NCI-H1694 treated with DMSO at 0.1 percent for 48 hours (cell line): Measurements from ENCODE around the gene LRIT3.
"Not testable (repeated sequence)": the region's sequence is repeated elsewhere in the genome, so short reads cannot be mapped to it uniquely, and the experiment has no call there.

Experiments used
- DNase-seq: peaks from one replicate; lab custom pipeline; 2025; lab: John Stamatoyannopoulos, UW

LRIT3 gene

GRCh38 chr4:109848501-109848900 is 594 bp downstream of the LRIT3 start:
- no peak for DNase-seq

DNA sequence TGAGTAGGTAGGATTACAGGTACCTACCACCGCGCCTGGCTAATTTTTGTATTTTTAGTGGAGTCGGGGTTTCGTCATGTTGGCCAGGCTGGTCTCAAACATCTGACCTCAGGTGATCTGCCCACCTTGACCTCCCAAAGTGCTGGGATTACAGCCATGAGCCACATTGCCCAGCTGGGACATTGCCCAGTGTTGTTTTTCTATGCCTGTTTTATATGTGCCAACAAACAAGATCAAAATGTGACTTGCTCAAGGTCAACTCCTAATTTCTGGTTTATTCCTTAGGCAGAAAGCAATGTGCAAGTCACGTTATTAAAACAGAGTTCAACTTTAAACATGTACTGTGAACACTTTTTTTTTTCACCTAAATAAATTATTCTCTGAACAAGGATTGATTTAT is 2.7 kb downstream of the LRIT3 start:
- no peak for DNase-seq

GRCh38 chr4:109859426-109860300 is 11.8 kb downstream of the LRIT3 start:
- not testable (repeated sequence) for DNase-seq

GRCh38 chr4:109861271-109861670 is 13.4 kb downstream of the LRIT3 start:
- no peak for DNase-seq

- no peak for DNase-seq
These were observed 14.1 kb downstream of the LRIT3 start for GRCh38 chr4:109861916-109862511.

GRCh38 chr4:109864134-109864533 is 16.2 kb downstream of the LRIT3 start:
- no peak for DNase-seq

- no peak for DNase-seq
These were observed 22.2 kb downstream of the LRIT3 start for GRCh38 chr4:109870061-109870460.

GRCh38 chr4:109872065-109872464 is 24.2 kb downstream of the LRIT3 start:
- DNase-seq = no peak

DNA sequence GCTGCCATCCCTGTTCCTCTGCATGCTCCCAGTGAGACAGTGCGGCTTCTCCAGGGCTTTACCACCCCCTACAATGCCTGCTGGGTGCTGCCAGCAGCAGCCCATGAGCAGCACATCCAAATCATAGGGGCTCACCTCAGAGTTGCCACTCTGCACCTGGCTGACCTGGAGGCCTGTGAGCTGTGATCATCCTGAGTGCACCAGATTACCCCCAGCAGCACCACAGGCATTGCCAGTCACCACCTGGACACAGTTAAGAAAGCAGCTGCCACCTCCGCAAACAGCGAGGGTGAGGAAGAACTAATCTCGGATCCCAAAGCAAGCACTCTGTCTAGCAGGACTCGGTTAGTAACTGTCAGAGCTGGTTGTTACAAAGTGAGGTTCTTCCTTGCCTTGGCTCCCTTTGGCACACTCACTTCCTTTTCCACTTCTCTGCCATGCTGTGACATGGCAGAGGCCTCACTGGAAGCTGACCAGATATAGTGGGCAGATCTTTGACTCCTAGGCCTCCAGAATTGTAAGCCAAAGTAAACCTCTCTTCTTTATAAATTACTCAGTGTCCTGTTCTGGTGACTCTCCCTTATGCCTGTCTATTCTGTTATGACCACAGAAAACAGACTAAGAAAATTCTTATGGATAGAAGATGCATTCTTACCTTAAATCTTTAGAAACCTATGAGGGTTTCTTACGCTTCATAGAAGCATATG is 25.2 kb downstream of the LRIT3 start:
- DNase-seq = no peak

DNA sequence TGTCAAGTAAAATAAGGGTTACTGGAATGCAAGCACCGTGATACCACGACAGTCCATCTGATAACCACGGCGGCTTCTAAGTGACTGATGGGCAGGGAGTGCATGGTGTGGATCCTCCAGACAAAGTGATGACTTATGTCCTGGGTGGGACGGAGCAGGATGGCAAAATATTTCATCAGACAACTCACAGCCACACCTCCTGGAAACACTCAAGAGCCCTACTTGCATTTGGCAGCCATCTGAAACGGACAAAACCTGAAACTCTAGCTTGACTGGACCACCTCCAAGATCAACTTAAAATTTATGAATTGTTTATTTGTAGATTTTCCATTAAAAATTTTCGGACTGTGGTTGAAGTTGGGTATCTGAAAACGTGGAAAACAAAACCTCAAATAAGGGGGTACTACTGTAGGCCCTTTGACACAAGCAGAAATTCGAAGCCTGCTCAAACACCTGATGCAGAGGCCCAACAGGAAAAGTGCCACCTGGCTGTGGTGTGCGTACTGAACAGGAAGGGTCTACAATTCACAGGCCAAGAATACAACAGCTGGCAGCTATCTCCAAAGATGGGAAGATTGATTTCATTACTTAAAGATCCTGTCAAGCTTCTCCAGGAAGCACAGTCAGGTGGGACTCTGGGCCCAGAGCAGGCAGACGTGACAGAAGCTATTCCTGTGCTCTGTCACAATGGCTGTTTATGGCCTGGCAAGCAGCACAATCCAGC is 26.0 kb downstream of the LRIT3 start:
- no peak for DNase-seq

DNA sequence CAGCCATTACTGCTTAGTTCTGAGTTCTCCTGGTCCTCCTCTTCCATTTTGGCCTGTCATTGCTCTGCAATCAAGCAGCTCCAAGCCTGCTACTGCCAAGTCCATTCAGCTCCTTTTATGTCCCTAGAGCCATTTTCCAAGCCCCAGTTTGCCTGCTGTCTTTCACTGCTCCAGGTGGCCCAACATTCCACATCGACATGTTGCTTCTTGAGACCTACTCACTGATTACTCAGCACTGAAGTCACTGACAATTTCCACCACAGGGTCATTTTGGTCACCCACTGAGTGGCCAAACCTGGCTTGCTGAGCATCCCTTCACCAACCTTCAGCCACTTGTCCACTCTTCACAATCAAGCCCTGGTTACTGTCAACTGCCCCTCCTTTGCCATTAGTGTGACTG is 27.2 kb downstream of the LRIT3 start:
- DNase-seq = no peak

- DNase-seq = not testable (repeated sequence)
These were observed 27.6 kb downstream of the LRIT3 start for GRCh38 chr4:109875553-109875952.

DNA sequence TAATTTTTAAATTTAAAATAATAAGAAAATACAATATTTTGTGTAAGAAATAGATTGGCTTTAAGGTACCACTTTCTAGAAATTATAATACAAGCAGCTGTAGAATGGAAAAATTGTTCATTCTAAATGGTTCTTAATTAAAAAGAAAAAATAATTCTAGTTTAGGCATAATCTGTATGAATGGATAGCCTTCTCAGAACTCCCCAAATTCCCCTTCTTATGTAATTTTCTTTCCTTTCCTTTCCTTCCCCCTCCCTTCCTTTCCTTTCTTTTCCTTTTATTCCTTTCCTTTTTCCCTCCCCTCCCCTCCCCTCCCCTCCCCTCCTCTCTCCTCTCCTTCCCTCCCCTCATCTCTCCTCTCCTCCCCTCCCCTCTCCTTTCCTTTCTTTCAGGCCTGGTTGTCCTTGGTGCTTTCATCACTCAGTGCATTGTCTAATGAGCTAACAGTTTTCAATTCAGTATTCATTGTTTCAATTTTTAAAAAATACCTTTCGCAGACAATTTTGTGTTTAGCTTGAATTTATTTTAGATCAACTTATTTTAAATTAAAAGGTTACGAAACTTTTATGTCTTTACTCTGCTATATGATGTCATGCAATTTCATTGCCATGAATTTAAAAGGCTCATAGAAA is 28.8 kb downstream of the LRIT3 start:
- no peak for DNase-seq

- no peak for DNase-seq
These were observed 29.5 kb downstream of the LRIT3 start for GRCh38 chr4:109877400-109877799.

DNA sequence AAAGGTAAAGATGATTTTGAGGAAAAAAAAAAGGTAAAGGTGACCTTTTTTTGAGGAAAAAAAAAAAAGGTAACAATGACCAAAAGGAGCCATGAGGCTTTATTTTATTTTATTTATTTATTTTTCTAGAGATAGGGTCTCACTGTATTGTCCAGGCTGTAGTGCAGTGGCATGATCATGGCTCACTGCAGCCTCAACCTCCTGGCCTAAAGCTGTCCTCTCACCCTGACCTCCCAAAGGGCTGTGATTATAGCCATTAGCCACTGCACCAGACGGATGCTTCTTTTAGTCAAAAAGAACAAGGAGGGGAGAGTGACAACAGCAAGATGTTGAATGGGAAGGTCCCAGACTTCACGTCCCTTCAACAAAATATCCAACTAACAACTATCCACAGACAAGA is 30.4 kb downstream of the LRIT3 start:
- no peak for DNase-seq

- no peak for DNase-seq
These were observed 31.2 kb downstream of the LRIT3 start for GRCh38 chr4:109879081-109879480.

GRCh38 chr4:109879636-109880314 is 31.9 kb downstream of the LRIT3 start:
- DNase-seq = no peak

- DNase-seq = no peak
These were observed 38.4 kb downstream of the LRIT3 start for GRCh38 chr4:109886303-109886702.

- DNase-seq = no peak
These were observed 39.2 kb downstream of the LRIT3 start for GRCh38 chr4:109887071-109887470.

DNA sequence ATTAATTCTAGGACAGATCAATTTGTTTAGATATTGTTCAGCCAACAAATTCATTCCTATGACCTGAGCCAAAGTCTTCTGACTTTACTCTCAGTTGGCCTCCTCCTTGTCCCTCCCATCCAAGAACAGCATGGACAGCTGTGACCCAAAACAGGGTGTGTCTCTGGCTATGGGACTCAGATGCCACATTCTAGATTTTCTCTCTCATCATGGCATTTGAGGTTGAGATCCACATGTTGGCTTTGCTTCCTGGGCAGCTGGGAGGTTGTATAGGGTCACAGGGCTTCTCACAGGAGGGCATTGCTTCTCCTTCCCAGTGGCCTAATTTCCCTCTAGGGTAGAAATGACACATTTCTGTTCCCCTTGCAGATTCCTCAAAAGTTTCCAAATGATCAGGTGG is 42.2 kb downstream of the LRIT3 start:
- DNase-seq = no peak

DNA sequence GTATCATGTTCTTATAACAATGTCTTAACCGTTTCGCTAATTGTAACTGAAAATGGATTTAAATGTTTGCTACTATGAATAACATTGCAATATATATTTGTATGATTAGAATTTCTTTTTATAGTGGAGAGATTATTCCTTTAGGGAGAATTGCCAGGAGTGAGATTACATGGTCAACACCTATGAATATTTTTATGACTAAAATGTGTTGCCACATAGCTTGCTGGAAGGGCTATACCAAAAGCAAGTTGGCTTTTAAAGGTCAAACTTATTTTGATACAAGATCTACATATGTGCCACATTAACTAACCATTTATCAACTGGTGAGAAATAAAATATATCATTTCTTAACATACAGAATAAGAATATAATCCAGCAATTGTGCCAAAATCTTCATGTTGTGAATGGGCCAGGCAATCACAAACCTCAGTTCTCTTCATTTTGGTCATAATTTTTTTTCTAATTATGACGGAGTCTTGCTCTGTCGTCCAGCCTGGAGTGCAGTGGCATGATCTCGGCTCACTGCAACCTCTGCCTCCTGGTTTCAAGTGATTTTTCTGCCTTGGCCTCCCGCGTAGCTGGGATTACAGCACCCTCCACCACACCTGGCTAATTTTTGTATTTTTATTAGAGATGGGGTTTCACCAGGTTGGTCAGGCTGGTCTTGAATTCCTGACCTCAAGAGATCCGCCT is 54.8 kb downstream of the LRIT3 start:
- DNase-seq = no peak
